Psoas muscle (tissue), 8 donors: ENCODE results near the gene ZNF398. TPM values are rescaled to one million over a fixed set of nuclear protein-coding genes. Genes with fewer than 3 reads are reported as not detected.

Experiments
- ATAC-seq, 4 donors: fragments of 200-7000 bp; cut with Tn5 transposase; one replicate each; pipeline ENCODE4 v1.9.1; 2020; ENCODE audit warnings: moderate library complexity in 3 of 4, mild to moderate bottlenecking in 2 of 4
- DNase-seq, 2 donors: peaks; one replicate each; pipeline ENCODE4 v3.0.0-alpha.2; 2020
- H3K27ac ChIP-seq: fragments of 200-600 bp; one replicate; pipeline ENCODE4 v1.8.0; 2022
- H3K27me3 ChIP-seq, 3 donors: fragments of 200-600 bp in 1 of 3; one replicate each; pipeline versions ENCODE4 v1.6.1 to v1.8.0; 2013 to 2022; ENCODE audit warnings: low read length in 2 of 3, mild to moderate bottlenecking in 2 of 3, moderate library complexity in 1 of 3; ENCODE audit not compliant: insufficient read depth in 3 of 3
- H3K36me3 ChIP-seq, 2 donors: fragments of 200-600 bp in 1 of 2; one replicate each; pipeline versions ENCODE4 v1.6.1 to v1.8.0; 2013 to 2022; ENCODE audit warnings: low read depth in 1 of 2, mild to moderate bottlenecking in 1 of 2, moderate library complexity in 1 of 2; ENCODE audit not compliant: insufficient read depth in 1 of 2
- H3K4me1 ChIP-seq: fragments of 200-600 bp; one replicate; pipeline ENCODE4 v1.8.0; 2022
- H3K4me3 ChIP-seq: fragments of 200-600 bp; one replicate; pipeline ENCODE4 v1.8.0; 2022; ENCODE audit warnings: mild to moderate bottlenecking
- H3K9me3 ChIP-seq: fragments of 200-600 bp; one replicate; pipeline ENCODE4 v1.8.0; 2022
- CTCF ChIP-seq: fragments of 200-600 bp; IDR thresholded peaks from one replicate; pipeline ENCODE4 v1.8.0; 2022; ENCODE audit warnings: antibody characterized with exemption
- WGBS, 3 donors: extraction: QIAGEN DNeasy Blood & Tissue Kit; methylation state at CpG; one replicate each; pipeline versions ENCODE4 v1.1.6 to v1.1.7; 2013; 5-methylcytosine and 5-hydroxymethylcytosine counted together
- intact Hi-C, 2 donors: fragments of 100-400 bp; cut with DNase I; formaldehyde crosslinking; loops; one replicate each; pipeline versions ENCODE4 v1.11.0 to v1.14.2; 2022
- polyA plus RNA-seq, 3 donors: library from polyadenylated mRNA; stranded (reverse); fragments of 200-250 nt; gene quantifications; one replicate each; pipeline ENCODE4 v1.2.3, GENCODE V29; 2013
- total RNA-seq, 4 donors: library from RNA; stranded (reverse); fragmentation: NEBNext Ultra II Directional in 2 of 4; extraction: Animal tissue kit (Norgen Biotek cat#: 25700) in 2 of 4; gene quantifications; one replicate each; pipeline versions ENCODE4 v1.2.1 to v1.2.4, GENCODE V29; 2021 to 2023
- donor health status: healthy with polysubstance abuse.
- donor health status: DM: no; HTN: no; CAD: no; lungs with moderate emphysema.
- donor health status: Bipolar disorder and iron deficiency.
- donor health status: healthy.
- donor health status: DM: yes; HTN: yes; CAD: no.
- donor health status: DM: no; HTN: no; CAD: no.
- donor health status: DM: no; HTN: no; CAD: no.
- donor health status: DM: yes; HTN: yes; CAD: no.

Gene ZNF398
- total and polyA plus RNA-seq, 7 donors = 2.8 to 12.4 (median 7.8) TPM

DNA sequence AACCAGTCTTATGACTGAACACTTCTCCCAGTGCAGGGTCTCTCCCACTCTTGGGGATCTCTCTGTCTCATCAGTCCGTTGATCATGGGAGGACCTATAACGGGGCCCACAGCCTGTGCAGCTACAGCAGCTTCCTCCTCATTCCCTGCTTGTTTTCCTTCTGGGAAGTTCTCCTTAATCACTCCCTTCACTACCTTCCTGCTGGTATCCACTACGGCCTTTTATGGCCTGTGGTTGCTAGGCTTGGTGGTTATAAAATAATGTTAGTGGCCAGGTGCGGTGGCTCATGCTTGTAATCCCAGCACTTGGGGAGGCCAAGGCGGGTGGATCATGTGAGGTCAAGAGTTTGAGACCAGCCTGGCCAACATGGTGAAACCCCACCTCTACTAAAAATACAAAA is 44.6 kb downstream of the ZNF398 start:
- Histone ChIP-seq H3K27me3 (no peaks in the 10 kb centered on the region), H3K27ac (no peak overlapping the region), H3K36me3 (no peaks in the 10 kb centered on the region), H3K4me1 (peaks cover 5% of the 10 kb centered on the region), H3K9me3 (no peaks in the 10 kb centered on the region), H3K4me3 (no peak overlapping the region)
- intact Hi-C loops = no loop called here
- TF ChIP-seq CTCF = no peak
- 51 to 60% (median 54%) methylated on average over 5 of the region's 5 CpGs for WGBS, 3 donors
- DNase-seq = no peak
- no peak for ATAC-seq

GRCh38 chr7:149194799-149195179 is 47.5 kb downstream of the ZNF398 start:
- no peaks in the 10 kb centered on the region for H3K9me3 ChIP-seq
- no peak overlapping the region for H3K27ac ChIP-seq
- peaks cover 0 to 18% of the 10 kb centered on the region in 2 donors for H3K36me3 ChIP-seq
- no peak for TF ChIP-seq CTCF
- 72 to 93% (median 82%) methylated on average over 4 of the region's 4 CpGs for WGBS, 3 donors
- no peaks in the 10 kb centered on the region for H3K27me3 ChIP-seq
- peaks cover 10% of the 10 kb centered on the region for H3K4me1 ChIP-seq
- ATAC-seq (no peak), DNase-seq (no peak)
- intact Hi-C loops = loop anchor here (5.0 kb wide), 1 partner anchor 43 kb away; the partner anchor contains the start of gene ZNF212 (in 2 of the 2)
- H3K4me3 ChIP-seq = peak overlapping the region; percentile 95

GRCh38 chr7:149195180-149196150 is 48.2 kb downstream of the ZNF398 start, which contains the start of gene ZNF282:
TSS of gene ZNF282 (plus strand) at chr7:149195546. CDS start at chr7:149195590, 44 bp downstream.
- peak within 1 kb of the TSS; percentile 95 for H3K27ac ChIP-seq
- H3K27me3 ChIP-seq = no peaks in the 10 kb centered on the region
- H3K9me3 ChIP-seq = no peaks in the 10 kb centered on the region
- peaks cover 3 to 25% of the 10 kb centered on the region in 2 donors for H3K36me3 ChIP-seq
- ATAC-seq (peak; percentile 95 to 99 (median 98)), DNase-seq (peak; percentile 90 to 93)
- TF ChIP-seq CTCF = peak; percentile 59
- peaks cover 10% of the 10 kb centered on the region for H3K4me1 ChIP-seq
- intact Hi-C loops = loop anchor here (5.0 kb wide), 1 partner anchor 42 kb away; the partner anchor contains the start of gene ZNF212 (in 2 of the 2)
- 0 to 1% (median 0%) methylated on average over 69 to 97 of the region's 97 CpGs for WGBS, 3 donors
- peak within 1 kb of the TSS; percentile 95 for H3K4me3 ChIP-seq

GRCh38 chr7:149196151-149196704 is 49.0 kb downstream of the ZNF398 start:
- DNase-seq (no peak), ATAC-seq (no peak)
- Histone ChIP-seq H3K9me3 (no peaks in the 10 kb centered on the region), H3K4me3 (peak overlapping the region; percentile 95), H3K36me3 (peaks cover 3 to 32% of the 10 kb centered on the region in 2 donors), H3K27me3 (no peaks in the 10 kb centered on the region), H3K27ac (peak overlapping the region; percentile 95), H3K4me1 (peaks cover 10% of the 10 kb centered on the region)
- WGBS, 3 donors = 2 to 3% (median 2%) methylated on average over 17 of the region's 17 CpGs
- intact Hi-C loops = loop anchor here (5.0 kb wide), 1 partner anchor 41 kb away; the partner anchor contains the start of gene ZNF212 (in 2 of the 2)
- no peak for TF ChIP-seq CTCF
